CD14-positive monocyte (primary cell): ENCODE data around the gene PPP1R13B. TPM values are rescaled to one million over a fixed set of nuclear protein-coding genes. Genes with fewer than 3 reads are reported as not detected.

Source experiments
- DNase-seq, 3 donors: peaks; one replicate each; pipeline ENCODE4 v3.0.0-alpha.2; 2011 to 2022
- H2AFZ ChIP-seq: 2 replicates; pipeline ENCODE4 v1.6.0; 2012; ENCODE audit warnings: mild to moderate bottlenecking, low read depth, low read length, inconsistent platforms; ENCODE audit not compliant: insufficient read depth, poor library complexity, severe bottlenecking
- H3K27ac ChIP-seq, 2 donors: 1 replicate in 1 of 2; 2 replicates in 1 of 2; pipeline ENCODE4 v1.5.1; 2012 to 2013; ENCODE audit warnings: low read length in 2 of 2, control low read depth in 1 of 2, inconsistent platforms in 1 of 2, low read depth in 1 of 2, mild to moderate bottlenecking in 1 of 2
- H3K27me3 ChIP-seq, 2 donors: one replicate each; pipeline versions ENCODE4 v1.6.0 to v1.6.1; 2011 to 2013; ENCODE audit warnings: low read length in 2 of 2; ENCODE audit not compliant: control insufficient read depth in 2 of 2, insufficient read depth in 2 of 2
- H3K36me3 ChIP-seq, 2 donors: replicated peaks in 1 of 2; 1 replicate in 1 of 2; 2 replicates in 1 of 2; pipeline versions ENCODE4 v1.5.1 to v1.6.1; 2012 to 2013; ENCODE audit warnings: low read length in 2 of 2, control low read depth in 1 of 2, inconsistent platforms in 1 of 2, mild to moderate bottlenecking in 1 of 2; ENCODE audit not compliant: insufficient read depth in 2 of 2, control insufficient read depth in 1 of 2
- H3K4me1 ChIP-seq, 2 donors: 1 replicate in 1 of 2; 2 replicates in 1 of 2; pipeline versions ENCODE4 v1.5.1 to v1.6.1; 2012 to 2013; ENCODE audit warnings: low read length in 2 of 2, control low read depth in 1 of 2, inconsistent platforms in 1 of 2, mild to moderate bottlenecking in 1 of 2, moderate library complexity in 1 of 2; ENCODE audit not compliant: insufficient read depth in 2 of 2, control insufficient read depth in 1 of 2
- H3K4me2 ChIP-seq: replicated peaks from 2 replicates; pipeline ENCODE3; 2012; ENCODE audit warnings: low read length, moderate library complexity, mild to moderate bottlenecking; ENCODE audit not compliant: poor library complexity, severe bottlenecking; ENCODE audit errors: extremely low read depth
- H3K4me3 ChIP-seq, 3 experiments: fragments of 200-600 bp in 1 of 3; sonication (generic) in 1 of 3; replicated peaks in 1 of 3; 1 replicate in 2 of 3; 2 replicates in 1 of 3; pipeline ENCODE4 v1.5.1; 2011 to 2013; ENCODE audit warnings: low read length in 3 of 3, mild to moderate bottlenecking in 3 of 3, control low read depth in 2 of 3, low read depth in 2 of 3, inconsistent platforms in 1 of 3, moderate library complexity in 1 of 3
- H3K79me2 ChIP-seq: 2 replicates; pipeline ENCODE4 v1.6.0; 2012; ENCODE audit warnings: mild to moderate bottlenecking, control low read depth, inconsistent platforms, low read length, moderate library complexity; ENCODE audit not compliant: insufficient read depth
- H3K9ac ChIP-seq: 2 replicates; pipeline ENCODE4 v1.6.0; 2017; ENCODE audit warnings: low read length, mild to moderate bottlenecking; ENCODE audit not compliant: insufficient read depth, poor library complexity, severe bottlenecking
- H3K9me3 ChIP-seq, 2 donors: replicated peaks in 1 of 2; 1 replicate in 1 of 2; 2 replicates in 1 of 2; pipeline versions ENCODE4 v1.5.1 to v1.6.1; 2012 to 2013; ENCODE audit warnings: low read length in 2 of 2, control low read depth in 1 of 2; ENCODE audit not compliant: control insufficient read depth in 1 of 2, insufficient read depth in 1 of 2
- H4K20me1 ChIP-seq: 2 replicates; pipeline ENCODE4 v1.6.0; 2012; ENCODE audit warnings: mild to moderate bottlenecking, low read length, control low read depth, moderate library complexity; ENCODE audit not compliant: insufficient read depth
- H3K27ac Mint-ChIP-seq, 7 donors: one replicate each; pipeline ENCODE4 v1.8.0; 2020; ENCODE audit warnings: mild to moderate bottlenecking in 7 of 7, mixed read lengths in 7 of 7, moderate library complexity in 6 of 7, inconsistent platforms in 2 of 7
- H3K27me3 Mint-ChIP-seq, 3 donors: one replicate each; pipeline ENCODE4 v1.8.0; 2021 to 2022; ENCODE audit warnings: low read depth in 3 of 3, mild to moderate bottlenecking in 3 of 3, mixed read lengths in 3 of 3, moderate library complexity in 3 of 3, inconsistent platforms in 1 of 3
- H3K36me3 Mint-ChIP-seq, 2 donors: one replicate each; pipeline ENCODE4 v1.8.0; 2020; ENCODE audit warnings: mixed read lengths in 2 of 2, inconsistent platforms in 1 of 2, mild to moderate bottlenecking in 1 of 2
- H3K4me1 Mint-ChIP-seq: one replicate; pipeline ENCODE4 v1.8.0; 2020; ENCODE audit warnings: mild to moderate bottlenecking, mixed read lengths
- H3K4me3 Mint-ChIP-seq, 2 donors: one replicate each; pipeline ENCODE4 v1.8.0; 2020; ENCODE audit warnings: mild to moderate bottlenecking in 2 of 2, mixed read lengths in 2 of 2, moderate library complexity in 1 of 2
- H3K9me3 Mint-ChIP-seq, 7 donors: one replicate each; pipeline ENCODE4 v1.8.0; 2020 to 2022; ENCODE audit warnings: mixed read lengths in 7 of 7, mild to moderate bottlenecking in 6 of 7, moderate library complexity in 6 of 7, inconsistent platforms in 2 of 7
- CTCF ChIP-seq: fragments of 200-600 bp; IDR thresholded peaks from one replicate; pipeline ENCODE4 v1.8.0; 2022; ENCODE audit warnings: antibody characterized with exemption, mild to moderate bottlenecking
- WGBS: methylation state at CpG from one replicate; pipeline ENCODE4 v1.1.5; 2013; ENCODE audit warnings: missing lambda C conversion rate; ENCODE audit not compliant: insufficient coverage; 5-methylcytosine and 5-hydroxymethylcytosine counted together
- intact Hi-C, 2 donors: fragments of 100-400 bp; cut with micrococcal nuclease; formaldehyde crosslinking; loops; one replicate each; pipeline versions ENCODE4 v1.15.0 to v1.15.1; 2023
- polyA plus RNA-seq, 3 donors: library from polyadenylated mRNA; depleted of rRNA in 1 of 3; unstranded in 2 of 3; stranded (reverse) in 1 of 3; fragments of 300-500 nt in 2 of 3; fragments of >200 nt in 1 of 3; fragmentation: Illumina TruSeq in 2 of 3; gene quantifications; 1 replicate in 2 of 3; 2 replicates in 1 of 3; pipeline ENCODE4 v1.2.3, GENCODE V29; 2012 to 2021

Gene PPP1R13B
- polyA plus RNA-seq, 3 donors, result 0.48 to 1.1 (median 0.99) TPM

GRCh38 chr14:103725001-103725682 is 122.2 kb downstream of the PPP1R13B start:
- H3K4me3 Mint-ChIP-seq, result no peak overlapping the region
- H3K4me3 ChIP-seq, result no peak overlapping the region
- H3K4me2 ChIP-seq, result no peak overlapping the region
- no peak for TF ChIP-seq CTCF
- peak overlapping the region in 1 of 7 donors; percentile 62 for H3K27ac Mint-ChIP-seq
- no peaks in the 10 kb centered on the region for H3K27me3 ChIP-seq
- no peak overlapping the region for H3K9ac ChIP-seq
- peaks cover 0 to 2% (median 0%) of the 10 kb centered on the region in 3 donors for H3K27me3 Mint-ChIP-seq
- peaks cover 28% of the 10 kb centered on the region for H4K20me1 ChIP-seq
- H3K4me1 ChIP-seq, result no peaks in the 10 kb centered on the region
- WGBS, result 98% methylated on average over 28 of the region's 29 CpGs
- no peaks in the 10 kb centered on the region for H3K4me1 Mint-ChIP-seq
- no peaks in the 10 kb centered on the region for H3K9me3 ChIP-seq
- H3K27ac ChIP-seq, result no peak overlapping the region
- DNase-seq, result no peak
- H3K36me3 Mint-ChIP-seq, result peaks cover 18 to 34% of the 10 kb centered on the region in 2 donors
- H3K79me2 ChIP-seq, result peaks cover under 1% of the 10 kb centered on the region
- intact Hi-C loops, result no loop called here
- peaks cover 30 to 41% of the 10 kb centered on the region in 2 donors for H3K36me3 ChIP-seq
- no peak overlapping the region for H2AFZ ChIP-seq
- H3K9me3 Mint-ChIP-seq, result no peaks in the 10 kb centered on the region

DNA sequence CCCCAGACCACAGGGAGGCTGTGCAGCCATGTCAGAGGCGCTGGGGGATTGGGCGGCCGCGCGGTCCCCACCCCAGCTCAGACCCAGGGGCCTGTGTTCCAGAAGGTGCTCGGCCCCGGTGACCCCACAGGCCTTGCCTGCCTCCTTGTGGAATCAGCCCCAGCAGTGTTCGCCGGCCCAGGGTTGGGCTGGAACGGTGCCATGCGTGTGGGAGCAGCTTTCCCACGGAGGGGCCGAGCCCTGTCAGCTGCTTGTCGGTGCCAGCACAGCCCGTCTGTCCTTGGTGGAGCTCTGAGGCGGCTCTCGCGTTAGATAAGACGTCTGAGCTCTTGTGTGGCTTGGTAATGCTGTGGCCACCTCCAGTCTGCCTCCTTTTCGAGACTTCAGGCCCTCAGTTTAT is 123.3 kb downstream of the PPP1R13B start:
- Histone ChIP-seq H3K4me2 (no peak overlapping the region), H3K9me3 (no peaks in the 10 kb centered on the region), H3K9ac (no peak overlapping the region), H3K4me1 (no peaks in the 10 kb centered on the region), H3K36me3 (peaks cover 19 to 31% of the 10 kb centered on the region in 2 donors), H4K20me1 (peaks cover 36% of the 10 kb centered on the region), H3K79me2 (peaks cover 6% of the 10 kb centered on the region), H3K4me3 (no peak overlapping the region), H3K27me3 (no peaks in the 10 kb centered on the region), H3K27ac (no peak overlapping the region), H2AFZ (no peak overlapping the region)
- intact Hi-C loops, result no loop called here
- Mint-ChIP-seq H3K4me3 (no peak overlapping the region), H3K27ac (no peak overlapping the region), H3K36me3 (peaks cover 9 to 24% of the 10 kb centered on the region in 2 donors), H3K9me3 (no peaks in the 10 kb centered on the region), H3K4me1 (no peaks in the 10 kb centered on the region), H3K27me3 (peaks cover 0 to 2% (median 0%) of the 10 kb centered on the region in 3 donors)
- no peak for TF ChIP-seq CTCF
- DNase-seq, result no peak
- WGBS, result 80% methylated on average over 15 of the region's 20 CpGs
